ENCODE measurements around the gene ELN.
A peak's percentile ranks its signal among the peaks of the same experiment; 100 is the strongest.

The ELN gene

GRCh38 chr7:74066626-74067025, 38.7 kb downstream of the ELN start:
- DNase-seq, result no peak

- DNase-seq, result no peak
Measured at GRCh38 chr7:74068378-74069085, 40.6 kb downstream of the ELN start.

- DNase-seq, result no peak
Measured at GRCh38 chr7:74069086-74069541, 41.1 kb downstream of the ELN start.

GRCh38 chr7:74069790-74070618, 42.0 kb downstream of the ELN start:
- no peak for DNase-seq

- no peak for DNase-seq
Measured at GRCh38 chr7:74070619-74070921, 42.6 kb downstream of the ELN start.

GRCh38 chr7:74071121-74071520, 43.1 kb downstream of the ELN start:
- DNase-seq, result no peak

- no peak for DNase-seq
Measured at GRCh38 chr7:74074770-74075169, 46.8 kb downstream of the ELN start.

GRCh38 chr7:74078461-74078860, 50.5 kb downstream of the ELN start:
- DNase-seq, result no peak

- DNase-seq, result no peak
Measured at GRCh38 chr7:74082770-74083116, 54.8 kb downstream of the ELN start.

GRCh38 chr7:74083117-74083876, 55.3 kb downstream of the ELN start, which contains the start of gene LIMK1:
Gene LIMK1 (plus strand): TSS chr7:74083804. CDS start chr7:74083991, 187 bp downstream.
- peak; percentile 48 for DNase-seq

GRCh38 chr7:74083928-74084721, 56.2 kb downstream of the ELN start:
- DNase-seq, result peak; percentile 33

GRCh38 chr7:74084722-74085578, 57.0 kb downstream of the ELN start:
- no peak for DNase-seq

- DNase-seq, result no peak
Measured at GRCh38 chr7:74087791-74088453, 59.9 kb downstream of the ELN start.

- DNase-seq, result no peak
Measured at GRCh38 chr7:74092321-74092963, 64.5 kb downstream of the ELN start.

GRCh38 chr7:74092964-74093471, 65.0 kb downstream of the ELN start:
- no peak for DNase-seq

GRCh38 chr7:74093671-74094223, 65.8 kb downstream of the ELN start:
- no peak for DNase-seq

GRCh38 chr7:74094224-74095101, 66.5 kb downstream of the ELN start:
- no peak for DNase-seq

- no peak for DNase-seq
Measured at GRCh38 chr7:74095135-74095534, 67.2 kb downstream of the ELN start.
